Iris pigment epithelial cell (primary cell): ENCODE measurements around the gene ACADVL.
"Not testable (repeated sequence)": the region's sequence is repeated elsewhere in the genome, so short reads cannot be mapped to it uniquely, and the experiment has no call there.

ENCODE experiments used
- DNase-seq: peaks from one replicate; pipeline ENCODE4 v3.0.0-alpha.2; 2011; ENCODE audit warnings: low read depth

ACADVL gene

GRCh38 chr17:7219812-7220592, at the start of gene ACADVL, which contains the start of gene DLG4:
TSS of gene ACADVL (plus strand) at chr17:7219938. CDS start at chr17:7219985, 47 bp downstream.
TSS of gene DLG4 (minus strand) at chr17:7219836.
- DNase-seq, result peak; percentile 89

- DNase-seq, result not testable (repeated sequence)
These were observed 47.1 kb upstream of the ACADVL start for GRCh38 chr17:7172522-7173191.

GRCh38 chr17:7173687-7174602, 45.8 kb upstream of the ACADVL start:
- peak; percentile 44 for DNase-seq

- DNase-seq, result no peak
These were observed 45.0 kb upstream of the ACADVL start for GRCh38 chr17:7174603-7175326.

- no peak for DNase-seq
These were observed 44.4 kb upstream of the ACADVL start for GRCh38 chr17:7175330-7175733.

GRCh38 chr17:7176107-7176840, 43.5 kb upstream of the ACADVL start:
- no peak for DNase-seq

- peak; percentile 29 for DNase-seq
These were observed 42.9 kb upstream of the ACADVL start for GRCh38 chr17:7176841-7177190.

GRCh38 chr17:7177191-7177953, 42.4 kb upstream of the ACADVL start:
- peak; percentile 58 for DNase-seq

GRCh38 chr17:7177954-7178477, 41.7 kb upstream of the ACADVL start:
- DNase-seq, result no peak

- no peak for DNase-seq
These were observed 40.8 kb upstream of the ACADVL start for GRCh38 chr17:7178973-7179316.

GRCh38 chr17:7179317-7180254, 40.2 kb upstream of the ACADVL start, which contains the start of gene ASGR1:
TSS of gene ASGR1 (minus strand) at chr17:7179370. CDS start at chr17:7178563, 807 bp downstream.
- no peak for DNase-seq

- DNase-seq, result not testable (repeated sequence)
These were observed 37.6 kb upstream of the ACADVL start for GRCh38 chr17:7182101-7182500.

- no peak for DNase-seq
These were observed 36.2 kb upstream of the ACADVL start for GRCh38 chr17:7183433-7184090.

GRCh38 chr17:7184091-7184488, 35.6 kb upstream of the ACADVL start:
- no peak for DNase-seq

GRCh38 chr17:7184647-7185046, 35.1 kb upstream of the ACADVL start:
- DNase-seq, result no peak

GRCh38 chr17:7186241-7186640, 33.5 kb upstream of the ACADVL start:
- DNase-seq, result no peak

- no peak for DNase-seq
These were observed 29.3 kb upstream of the ACADVL start for GRCh38 chr17:7190276-7190917.

GRCh38 chr17:7191069-7191468, 28.7 kb upstream of the ACADVL start:
- no peak for DNase-seq
